MM.1S (cell line): ENCODE results near the gene CENPW.

ENCODE experiments used
- CTCF ChIP-seq: fragments of 300-600 bp; sonication (generic); IDR thresholded peaks from 2 replicates; pipeline ENCODE4 v1.5.1; 2016; ENCODE audit warnings: antibody characterized with exemption, low read length, mixed read lengths
- EZH2 ChIP-seq: fragments of 300-600 bp; sonication (generic); optimal IDR thresholded peaks from 2 replicates; pipeline ENCODE3; 2017; ENCODE audit warnings: low read depth, mild to moderate bottlenecking, antibody characterized with exemption, low read length, mixed read lengths

- no peak for TF ChIP-seq EZH2
- no peak for TF ChIP-seq CTCF
Measured at GRCh38 chr6:126380072-126380583, 40.2 kb downstream of the CENPW start.
